ENCODE measurements around the gene SMCO3. TPM values are rescaled to one million over a fixed set of nuclear protein-coding genes. Genes with fewer than 3 reads are reported as not detected.
"Not testable (repeated sequence)": the region's sequence is repeated elsewhere in the genome, so short reads cannot be mapped to it uniquely, and the experiment has no call there.

SMCO3 gene
- total RNA-seq, 2 experiments from 2014 or later: not detected

DNA sequence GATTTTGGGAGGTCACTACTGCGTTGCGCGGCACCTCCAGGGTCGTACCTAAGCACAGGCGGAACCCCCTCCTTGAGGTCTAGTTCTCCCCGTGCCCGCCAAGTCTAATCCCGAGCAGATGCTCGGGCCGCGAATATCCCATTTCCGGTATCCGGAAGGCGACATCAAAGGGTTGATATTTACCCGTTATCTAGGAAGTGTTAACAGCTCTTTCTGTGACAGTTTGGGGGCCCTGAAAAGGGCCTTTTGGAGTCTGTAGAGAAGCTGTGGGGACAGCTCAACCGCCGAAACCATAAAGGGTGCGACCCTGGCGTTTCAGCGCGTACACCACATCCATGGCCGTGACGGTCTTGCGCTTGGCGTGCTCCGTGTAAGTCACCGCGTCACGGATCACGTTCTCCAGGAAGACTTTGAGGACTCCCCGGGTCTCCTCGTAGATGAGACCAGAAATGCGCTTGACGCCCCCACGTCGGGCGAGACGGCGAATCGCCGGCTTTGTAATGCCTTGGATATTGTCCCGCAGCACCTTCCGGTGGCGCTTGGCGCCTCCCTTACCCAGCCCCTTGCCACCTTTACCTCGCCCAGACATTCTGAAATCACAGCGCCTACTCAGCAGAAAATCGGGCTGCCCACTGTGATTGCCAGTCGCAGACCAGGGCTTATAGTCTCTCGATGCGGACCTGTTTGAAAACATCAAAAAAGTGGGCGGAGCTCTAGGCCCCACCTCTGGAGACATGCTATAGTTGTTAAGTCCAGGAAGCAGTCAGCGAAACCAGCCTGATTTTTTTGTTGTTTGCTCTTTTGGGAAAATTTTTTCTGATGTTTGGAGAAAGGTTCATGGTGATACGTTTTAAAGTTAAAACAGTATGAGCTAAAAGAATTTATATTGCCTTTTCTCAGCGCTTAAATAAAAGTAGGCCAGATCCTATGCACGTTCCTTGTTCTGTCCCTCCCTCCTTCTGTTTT, 43.2 kb downstream of the SMCO3 start:
- Mint-ChIP-seq H3K4me3 (peak overlapping the region; percentile 96), H3K36me3 (ENCODE audit: low read depth) (peaks cover 60% of the 10 kb centered on the region)
- POLR2A ChIA-PET: interaction anchor here (0.6 to 2.5 kb wide), 12 partner anchors 32 to 405 kb away, joined by 3 to 18 read pairs (median 3); partner anchors contain the start of genes ARHGDIB, ATF7IP, C12orf60 and WBP11

DNA sequence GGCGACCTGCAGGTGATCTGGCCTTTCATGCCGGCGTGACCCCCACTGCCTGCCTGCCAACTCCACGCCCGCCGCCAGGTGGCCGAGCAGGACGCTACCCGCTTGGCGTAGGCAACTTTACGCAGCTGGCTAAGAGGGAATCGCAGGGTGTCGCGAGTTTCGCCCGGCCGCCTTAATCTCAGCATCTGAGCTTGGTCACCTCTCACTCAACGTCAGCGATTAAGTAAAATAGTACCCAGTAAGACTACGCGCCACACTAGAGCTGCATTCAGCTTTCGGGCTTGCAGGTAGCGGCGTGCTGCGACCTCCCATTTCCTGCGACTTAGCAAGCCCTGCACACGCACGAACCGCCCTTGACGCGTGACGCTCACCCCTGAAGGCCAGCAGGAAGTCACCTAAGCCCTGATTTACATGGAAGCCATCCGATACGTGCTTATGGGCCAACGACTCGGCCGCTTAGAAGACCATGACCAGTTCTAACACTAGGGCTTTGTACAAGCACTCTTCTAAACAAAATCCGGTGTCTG, 44.0 kb downstream of the SMCO3 start:
- POLR2A ChIA-PET: interaction anchor here (0.6 to 2.5 kb wide), 9 partner anchors 12 to 405 kb away, joined by 3 to 18 read pairs (median 4); partner anchors contain the start of genes ARHGDIB, ATF7IP, C12orf60 and WBP11
- Mint-ChIP-seq H3K9me3 (peaks cover 14% of the 10 kb centered on the region), H3K27me3 (no peaks in the 10 kb centered on the region), H3K27ac (peak overlapping the region; percentile 99), H3K36me3 (ENCODE audit: low read depth) (peaks cover 64% of the 10 kb centered on the region), H3K4me3 (peak overlapping the region; percentile 96), H3K4me1 (peaks cover 52% of the 10 kb centered on the region)
- DNase-seq: peak; percentile 88
- CTCF ChIA-PET: interaction anchor here (0.6 to 3.3 kb wide), 12 partner anchors 8 to 547 kb away, joined by 3 to 15 read pairs (median 4); partner anchors contain the start of genes C12orf60, RERG and WBP11

More for the DNA sequence above, 43.2 kb downstream of the SMCO3 start:
- peak overlapping the region; percentile 99 for H3K27ac Mint-ChIP-seq
- H3K4me1 Mint-ChIP-seq: peaks cover 51% of the 10 kb centered on the region
- H3K27me3 Mint-ChIP-seq: no peaks in the 10 kb centered on the region
- CTCF ChIA-PET: interaction anchor here (0.5 to 3.3 kb wide), 12 partner anchors 8 to 518 kb away, joined by 3 to 15 read pairs (median 4); partner anchors contain the start of genes C12orf60 and WBP11
- H3K9me3 Mint-ChIP-seq: peaks cover 11% of the 10 kb centered on the region
- peak; percentile 97 for DNase-seq

DNA sequence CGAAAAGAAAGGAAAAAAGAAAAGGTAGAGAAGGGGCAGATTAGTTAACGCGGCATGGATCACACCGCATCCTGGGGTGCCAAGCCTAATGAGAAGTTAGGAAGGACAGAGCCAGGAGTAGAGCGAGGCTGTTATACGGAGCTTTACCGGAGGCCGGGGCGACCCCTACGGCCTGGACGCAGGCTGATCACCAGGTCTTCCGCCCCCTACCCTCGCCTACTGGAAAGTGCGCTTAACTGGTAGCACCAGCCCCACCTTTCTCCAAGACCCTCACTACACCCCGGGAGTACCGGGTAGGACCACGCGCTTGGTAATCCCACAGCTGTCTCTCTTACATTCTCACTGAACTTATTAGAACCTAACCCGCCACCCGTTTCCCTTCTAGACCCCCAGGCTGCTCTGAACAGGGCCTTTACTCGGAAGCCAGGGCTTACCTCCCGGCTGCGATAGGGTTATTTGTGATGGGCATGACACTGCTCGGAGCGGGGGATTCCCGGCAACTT, 44.5 kb downstream of the SMCO3 start:
- DNase-seq: no peak
- Mint-ChIP-seq H3K4me3 (peak overlapping the region; percentile 96), H3K27ac (peak overlapping the region; percentile 99), H3K9me3 (peaks cover 14% of the 10 kb centered on the region), H3K27me3 (no peaks in the 10 kb centered on the region), H3K4me1 (peaks cover 52% of the 10 kb centered on the region), H3K36me3 (ENCODE audit: low read depth) (peaks cover 65% of the 10 kb centered on the region)
- ChIA-PET CTCF (interaction anchor here (0.6 to 3.3 kb wide), 18 partner anchors 8 to 1949 kb away, joined by 3 to 15 read pairs (median 4); partner anchors contain the start of genes C12orf60, RERG and WBP11), POLR2A (interaction anchor here (0.6 to 2.5 kb wide), 7 partner anchors 12 to 404 kb away, joined by 3 to 18 read pairs (median 4); partner anchors contain the start of genes ATF7IP, C12orf60 and WBP11)

DNA sequence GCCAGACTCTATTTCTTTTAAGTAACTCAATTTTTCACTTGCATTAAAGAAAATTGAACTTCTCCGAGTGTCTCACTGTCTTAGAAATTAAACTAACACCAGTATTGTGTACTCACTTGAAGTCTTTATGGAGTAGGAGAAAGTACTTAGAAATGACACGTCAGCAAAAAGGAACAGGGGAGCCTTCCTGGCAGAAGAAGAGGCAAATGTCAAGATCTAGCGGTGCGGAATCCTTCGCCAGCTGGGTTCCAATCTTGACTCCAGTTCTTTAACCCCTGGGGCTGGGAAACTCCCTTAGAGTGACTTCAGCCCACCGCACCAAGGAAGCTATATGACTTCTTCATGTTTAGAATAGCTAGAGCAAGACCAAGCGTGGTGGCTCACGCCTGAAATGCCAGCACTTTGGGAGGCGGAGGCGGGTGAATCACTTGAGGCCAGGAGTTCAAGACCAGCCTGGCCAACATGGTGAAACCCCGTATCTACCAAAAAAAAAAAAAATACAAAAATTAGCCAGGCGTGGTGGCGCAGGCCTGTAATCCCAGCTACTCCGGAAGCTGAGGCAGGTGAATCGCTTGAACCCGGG, 45.1 kb downstream of the SMCO3 start:
- DNase-seq: peak; percentile 23
- peaks cover 52% of the 10 kb centered on the region for H3K4me1 Mint-ChIP-seq
- H3K4me3 Mint-ChIP-seq: peak overlapping the region; percentile 96

DNA sequence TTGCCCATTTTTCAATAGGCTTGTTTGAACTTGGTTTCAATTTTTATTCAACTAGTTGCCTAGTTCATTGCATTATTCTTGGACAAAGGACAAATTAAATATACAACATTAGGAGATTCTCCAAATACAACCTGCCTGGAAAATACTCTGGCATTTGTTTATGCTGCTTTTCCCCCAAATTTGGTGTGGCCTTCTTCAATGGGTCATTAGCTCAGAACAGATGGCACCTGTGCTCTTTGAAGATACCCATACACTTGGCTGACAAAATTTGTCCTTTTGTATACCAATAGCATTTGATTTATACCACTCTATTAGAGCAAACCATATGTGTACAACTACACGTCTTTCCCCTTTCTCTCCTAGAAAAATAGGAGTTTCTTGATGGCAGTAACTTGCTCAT, 46.4 kb downstream of the SMCO3 start:
- H3K4me1 Mint-ChIP-seq: peaks cover 42% of the 10 kb centered on the region
- ChIA-PET POLR2A (no interaction called here), CTCF (no interaction called here)
- no peak for DNase-seq
- peak overlapping the region; percentile 96 for H3K4me3 Mint-ChIP-seq
- H3K9me3 Mint-ChIP-seq: peaks cover 14% of the 10 kb centered on the region
- no peak overlapping the region for H3K27ac Mint-ChIP-seq
- no peaks in the 10 kb centered on the region for H3K27me3 Mint-ChIP-seq
- H3K36me3 Mint-ChIP-seq (ENCODE audit: low read depth): peaks cover 62% of the 10 kb centered on the region

More for the DNA sequence above, 45.1 kb downstream of the SMCO3 start:
- Mint-ChIP-seq H3K9me3 (peaks cover 14% of the 10 kb centered on the region), H3K27me3 (no peaks in the 10 kb centered on the region), H3K36me3 (ENCODE audit: low read depth) (peaks cover 60% of the 10 kb centered on the region), H3K27ac (peak overlapping the region; percentile 99)
- ChIA-PET CTCF (interaction anchor here (0.6 to 2.1 kb wide), 14 partner anchors 8 to 1948 kb away, joined by 3 to 10 read pairs (median 4); partner anchors contain the start of genes C12orf60, RERG and WBP11), POLR2A (interaction anchor here (1.0 to 2.5 kb wide), 2 partner anchors 13 to 34 kb away, joined by 3 to 18 read pairs; partner anchors contain the start of genes C12orf60 and WBP11)

DNA sequence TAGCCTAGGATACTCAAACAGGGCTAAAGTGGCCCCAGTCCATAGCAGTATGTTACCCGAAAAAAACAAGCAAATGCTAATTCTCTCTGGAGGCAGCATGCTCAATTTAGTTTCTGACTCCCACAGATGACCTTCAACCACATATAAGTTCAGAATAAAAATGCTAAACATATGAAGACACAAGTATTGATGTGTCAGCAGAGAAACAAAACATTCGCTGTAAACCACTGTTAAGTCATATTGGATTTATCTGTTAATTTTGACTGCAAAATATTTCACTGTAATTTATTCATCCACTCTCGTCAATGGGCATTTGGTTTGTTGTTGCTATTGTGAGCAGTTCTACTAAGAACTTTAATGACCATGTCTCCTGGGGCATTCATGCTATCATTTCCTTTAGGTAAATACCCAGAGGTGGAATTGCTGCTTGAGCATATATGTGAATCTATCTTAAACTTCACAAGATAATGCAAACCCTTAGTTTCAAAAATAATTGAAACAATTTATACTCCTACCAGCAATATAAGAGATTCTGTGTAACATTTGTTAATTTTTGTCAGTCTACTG, 47.2 kb downstream of the SMCO3 start:
- Mint-ChIP-seq H3K27ac (peak overlapping the region; percentile 19), H3K4me3 (peak overlapping the region; percentile 96)
- POLR2A ChIA-PET: interaction anchor here (0.6 kb wide), 1 partner anchor 149 kb away, joined by 3 read pairs; no protein-coding TSS in a partner anchor

DNA sequence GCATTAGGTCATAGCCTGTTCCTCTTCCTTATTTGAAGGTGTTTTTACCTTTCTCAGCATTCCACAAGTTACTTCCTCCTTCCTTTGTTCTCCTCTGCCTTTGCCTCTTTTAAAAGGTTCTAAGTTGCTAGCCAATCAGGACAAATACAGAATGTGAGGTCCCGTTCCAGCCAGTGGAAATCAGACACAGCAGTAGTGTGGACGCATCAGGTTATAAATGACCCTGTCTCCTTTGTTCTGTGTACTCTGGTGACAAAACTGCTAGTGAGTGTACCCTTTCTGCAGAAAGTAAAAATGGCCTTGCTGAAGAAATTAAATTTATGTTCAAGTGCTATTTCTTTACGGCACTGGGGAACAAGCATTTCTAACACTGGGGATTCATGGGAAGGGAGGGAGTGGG, 48.0 kb downstream of the SMCO3 start:
- Mint-ChIP-seq H3K27ac (peak overlapping the region; percentile 25), H3K4me1 (peaks cover 34% of the 10 kb centered on the region), H3K9me3 (peaks cover 25% of the 10 kb centered on the region), H3K36me3 (ENCODE audit: low read depth) (peaks cover 77% of the 10 kb centered on the region)
- POLR2A ChIA-PET, DNase-seq, H3K4me3 Mint-ChIP-seq, H3K27me3 Mint-ChIP-seq, CTCF ChIA-PET: not testable (repeated sequence)

More for the DNA sequence above, 47.2 kb downstream of the SMCO3 start:
- Mint-ChIP-seq H3K27me3 (no peaks in the 10 kb centered on the region), H3K4me1 (peaks cover 36% of the 10 kb centered on the region), H3K36me3 (ENCODE audit: low read depth) (peaks cover 70% of the 10 kb centered on the region), H3K9me3 (peaks cover 19% of the 10 kb centered on the region)
- DNase-seq: no peak
- CTCF ChIA-PET: no interaction called here

DNA sequence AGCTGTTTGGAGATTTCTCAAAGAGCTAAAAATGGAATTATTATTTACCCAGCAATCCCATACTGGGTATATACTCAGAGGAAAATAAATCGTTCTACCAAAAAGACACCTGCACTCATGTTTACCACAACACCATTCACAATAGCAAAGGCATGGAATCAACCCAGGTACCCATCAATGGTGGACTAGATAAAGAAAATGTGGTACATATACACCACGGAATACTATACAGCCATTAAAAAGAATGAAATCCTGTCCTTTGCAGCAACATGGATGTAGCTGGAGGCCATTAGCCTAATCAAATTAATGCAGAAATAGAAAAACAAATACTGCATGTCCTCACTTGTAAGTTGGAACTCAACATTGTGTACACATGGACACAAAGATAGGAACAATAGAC, 48.6 kb downstream of the SMCO3 start:
- no peak for DNase-seq
- Mint-ChIP-seq H3K36me3 (ENCODE audit: low read depth) (peaks cover 76% of the 10 kb centered on the region), H3K4me1 (peaks cover 34% of the 10 kb centered on the region), H3K27ac (no peak overlapping the region), H3K9me3 (peaks cover 26% of the 10 kb centered on the region), H3K27me3 (no peaks in the 10 kb centered on the region), H3K4me3 (no peak overlapping the region)
- ChIA-PET POLR2A (no interaction called here), CTCF (interaction anchor here (0.7 kb wide), 1 partner anchor 30 kb away, joined by 3 read pairs; no protein-coding TSS in a partner anchor)

DNA sequence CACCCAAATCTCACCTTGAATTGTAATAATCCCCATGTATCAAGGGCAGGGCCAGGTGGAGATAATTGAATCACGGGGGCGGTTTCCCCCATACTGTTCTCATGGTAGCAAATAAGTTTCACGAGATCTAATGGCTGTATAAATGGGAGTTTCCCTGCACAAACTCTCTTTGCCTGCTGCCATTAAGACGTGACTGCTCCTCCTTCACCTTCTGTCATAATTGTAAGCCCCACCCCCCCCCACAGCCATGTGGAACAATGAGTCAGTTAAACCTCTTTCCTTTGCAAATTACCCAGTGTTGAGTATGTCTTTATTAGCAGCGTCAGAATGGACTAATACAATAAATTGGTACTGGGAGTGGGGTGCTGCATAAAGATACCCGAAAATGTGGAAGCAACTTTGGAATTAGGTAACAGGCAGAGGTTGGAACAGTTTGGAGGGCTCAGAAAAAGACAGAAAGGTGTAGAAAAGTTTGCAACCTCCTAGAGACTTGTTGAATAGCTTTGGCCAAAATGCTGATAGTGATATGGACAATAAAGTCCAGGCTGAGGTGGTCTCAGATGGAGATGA, 54.2 kb downstream of the SMCO3 start:
- H3K4me3 Mint-ChIP-seq, H3K4me1 Mint-ChIP-seq, H3K27ac Mint-ChIP-seq, H3K27me3 Mint-ChIP-seq, POLR2A ChIA-PET, DNase-seq: not testable (repeated sequence)
- CTCF ChIA-PET: interaction anchor here (1.5 kb wide), 1 partner anchor 9 kb away, joined by 5 read pairs; no protein-coding TSS in a partner anchor
- H3K9me3 Mint-ChIP-seq: peaks cover 20% of the 10 kb centered on the region
- H3K36me3 Mint-ChIP-seq (ENCODE audit: low read depth): peaks cover 33% of the 10 kb centered on the region

DNA sequence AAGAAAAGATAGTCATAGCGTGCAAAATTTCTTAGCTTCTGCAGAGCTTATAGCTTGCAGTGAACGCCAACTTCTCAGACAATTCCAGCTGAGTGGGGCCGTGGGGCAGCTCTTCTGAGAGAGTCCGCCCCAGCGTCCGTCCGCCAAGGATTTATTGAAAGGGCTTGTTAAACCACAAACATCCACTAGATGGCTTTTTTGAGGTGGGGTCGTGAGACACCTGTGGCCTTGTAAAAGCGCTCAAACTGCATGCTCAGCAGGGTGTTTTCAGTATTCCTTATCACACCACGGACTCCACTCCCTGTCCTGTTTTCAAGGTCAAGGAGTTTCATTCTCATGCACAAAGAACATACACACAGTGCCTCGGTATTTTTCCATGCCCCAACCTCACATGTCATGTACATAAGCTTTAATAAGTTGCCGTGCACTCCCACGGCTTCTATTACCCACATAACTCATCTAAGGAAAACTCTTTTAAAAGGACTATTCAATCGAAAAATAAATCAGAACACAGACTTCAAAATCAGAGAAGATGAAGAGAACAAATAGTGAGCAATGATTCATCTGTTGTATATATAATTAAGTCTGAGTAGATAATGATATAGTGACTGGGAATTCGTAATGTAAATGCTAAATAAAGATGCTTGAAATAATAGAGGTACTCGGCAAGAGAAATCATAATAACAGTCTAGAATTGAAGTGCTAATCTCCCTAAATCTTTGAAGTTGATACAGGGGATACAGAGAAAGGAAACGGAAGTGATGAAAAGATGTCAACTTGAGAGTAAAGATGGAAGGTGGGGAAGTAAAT, 57.4 kb downstream of the SMCO3 start:
- Mint-ChIP-seq H3K27ac (no peak overlapping the region), H3K9me3 (peaks cover 14% of the 10 kb centered on the region), H3K4me3 (no peak overlapping the region), H3K4me1 (peaks cover 13% of the 10 kb centered on the region), H3K27me3 (no peaks in the 10 kb centered on the region), H3K36me3 (ENCODE audit: low read depth) (peaks cover 18% of the 10 kb centered on the region)
- CTCF ChIA-PET: interaction anchor here (0.6 to 0.9 kb wide), 2 partner anchors 12 to 164 kb away, joined by 3 read pairs; no protein-coding TSS in a partner anchor
- POLR2A ChIA-PET: no interaction called here
- no peak for DNase-seq
